GM21390 (cell line): Measurements from ENCODE around the gene MED17.
"Not testable (repeated sequence)": the region's sequence is repeated elsewhere in the genome, so short reads cannot be mapped to it uniquely, and the experiment has no call there.

Experiments
- ATAC-seq: cut with Tn5 transposase; IDR thresholded peaks from one replicate; pipeline ENCODE4 v1.9.1; 2021; ENCODE audit not compliant: unreplicated experiment

MED17 gene

GRCh38 chr11:93757301-93757700 lies 26.8 kb upstream of the MED17 start:
- no peak for ATAC-seq

DNA sequence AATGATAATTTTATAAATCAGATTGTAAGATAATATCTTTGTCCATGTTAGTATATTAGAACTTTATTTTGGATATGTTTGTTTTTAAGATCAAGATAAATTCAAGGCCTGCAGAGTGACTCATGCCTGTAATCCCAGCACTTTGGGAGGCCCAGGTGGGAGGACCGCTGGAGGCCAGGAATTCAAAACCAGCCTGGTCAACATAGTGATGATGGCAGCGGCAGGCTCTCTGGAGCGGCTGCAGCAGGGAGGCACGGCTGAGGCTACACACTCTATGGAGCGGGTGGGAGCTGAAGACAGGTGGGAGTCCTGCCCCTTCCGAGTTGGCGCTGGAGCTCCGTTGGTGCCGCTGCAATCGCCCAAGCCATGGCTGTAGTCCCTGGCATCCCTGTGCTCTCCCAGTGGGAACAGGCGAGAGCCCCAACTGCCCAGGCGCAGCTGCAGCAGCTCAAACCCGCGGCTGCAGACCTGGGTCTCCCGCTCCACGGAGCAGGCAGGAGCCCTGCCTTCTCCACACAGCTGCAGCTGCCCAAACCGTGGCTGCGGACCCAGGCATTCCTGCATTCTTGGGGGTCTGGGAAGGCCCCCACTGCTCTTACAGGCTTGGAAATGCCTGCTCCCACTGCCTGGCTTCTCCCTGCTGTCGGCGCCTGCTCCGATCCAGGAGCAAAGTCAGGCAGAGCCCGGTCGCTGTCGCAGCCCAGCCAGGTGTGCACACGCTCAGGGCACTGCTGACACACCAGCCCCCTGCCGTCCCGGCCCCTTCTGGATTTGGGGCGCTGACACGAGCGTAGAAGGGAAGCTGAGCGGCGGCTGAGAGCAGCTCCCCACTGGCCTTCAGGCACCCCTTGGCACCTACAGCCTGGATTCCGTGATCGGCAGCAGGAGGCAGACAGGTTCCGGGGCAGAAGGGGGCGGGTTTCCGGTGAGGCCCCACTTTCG lies 25.9 kb upstream of the MED17 start:
- no peak for ATAC-seq

DNA sequence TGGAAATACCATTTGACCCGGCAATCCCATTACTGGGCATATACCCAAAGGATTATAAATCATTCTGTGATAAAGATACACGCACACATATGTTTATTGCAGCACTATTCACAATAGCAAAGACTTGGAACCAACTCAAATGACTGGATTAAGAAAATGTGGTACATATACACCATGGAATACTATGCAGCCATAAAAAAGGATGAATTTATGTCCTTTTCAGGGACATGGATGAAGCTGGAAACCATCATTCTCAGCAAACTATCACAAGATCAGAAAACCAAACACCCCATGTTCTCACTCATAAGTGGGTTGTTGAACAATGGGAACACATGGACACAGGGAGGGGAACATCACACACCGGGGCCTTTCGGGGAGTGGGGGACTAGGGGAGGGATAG lies 25.0 kb upstream of the MED17 start:
- not testable (repeated sequence) for ATAC-seq

GRCh38 chr11:93761910-93762309 lies 22.2 kb upstream of the MED17 start:
- ATAC-seq, result no peak

DNA sequence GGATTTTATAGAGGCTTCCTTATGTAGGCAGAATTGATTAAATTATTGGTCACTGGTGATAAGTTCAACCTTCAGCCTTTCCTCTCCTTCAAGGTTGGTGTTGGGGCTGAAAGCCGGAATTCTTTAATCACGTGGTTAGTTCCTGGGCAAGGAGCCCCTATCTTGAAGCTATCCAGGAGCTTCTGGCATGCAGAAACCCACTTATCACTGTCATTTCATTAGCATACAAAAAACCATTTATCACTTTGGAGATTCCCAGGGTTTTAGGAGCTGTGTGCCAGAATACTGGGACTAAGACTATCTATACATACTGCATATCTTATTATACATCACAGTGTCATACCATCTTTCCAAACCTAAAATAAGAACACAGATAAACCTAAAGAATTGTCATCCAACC lies 18.5 kb upstream of the MED17 start:
- no peak for ATAC-seq

DNA sequence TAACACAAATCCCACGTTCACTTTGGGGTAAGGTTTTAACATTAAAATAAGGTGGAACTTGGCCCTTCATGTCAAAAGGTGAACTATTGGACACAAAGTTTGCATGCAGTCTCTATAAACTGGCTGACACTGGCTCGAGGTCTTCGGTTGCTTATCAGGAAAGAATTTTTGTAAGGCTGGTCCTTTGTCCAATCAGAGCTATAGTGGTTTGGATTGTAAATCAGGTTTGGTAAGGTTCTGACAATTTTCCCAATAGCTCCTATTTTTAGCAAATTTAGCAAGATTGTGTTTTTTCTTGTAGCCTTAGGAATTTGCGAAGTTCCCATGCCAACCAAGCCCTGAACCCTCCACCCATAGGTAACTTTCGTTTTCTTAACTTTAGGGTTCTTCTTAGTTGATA lies 17.6 kb upstream of the MED17 start:
- no peak for ATAC-seq

DNA sequence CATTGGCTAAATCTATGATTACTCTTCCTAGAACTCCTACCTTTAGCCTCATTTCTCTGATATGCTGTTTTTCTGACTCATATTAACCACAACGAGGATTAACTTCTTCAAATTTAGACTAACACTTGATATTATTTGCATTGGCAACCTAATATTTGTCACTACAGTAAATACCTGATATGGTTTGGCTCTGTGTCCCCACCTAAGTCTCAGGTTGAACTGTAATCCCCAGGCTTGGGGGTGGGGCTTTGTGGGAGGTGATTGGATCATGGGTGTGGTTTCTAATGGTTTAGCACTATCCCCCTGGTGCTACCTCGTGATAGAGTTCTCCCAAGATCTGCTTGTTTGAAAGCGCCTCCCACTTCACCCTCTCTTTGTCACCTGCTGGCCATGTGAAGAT lies 17.1 kb upstream of the MED17 start:
- no peak for ATAC-seq

DNA sequence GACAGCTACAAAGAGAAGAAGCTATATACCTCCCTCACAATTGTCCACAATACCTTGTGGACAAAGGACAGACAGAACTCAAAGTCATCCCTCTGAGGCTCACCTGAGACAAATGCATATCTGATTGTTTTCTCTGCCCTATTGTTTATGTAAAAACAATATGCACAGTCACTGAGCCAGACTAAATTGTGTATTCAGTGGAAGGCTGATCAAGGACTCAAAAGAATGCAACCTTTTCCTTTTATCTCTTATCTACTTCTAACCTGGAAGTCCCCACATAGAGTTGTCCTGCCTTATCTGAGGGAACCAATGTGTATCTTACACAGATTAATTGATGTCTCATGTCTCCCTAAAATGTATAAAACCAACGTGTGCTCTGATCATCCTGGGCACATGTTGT lies 13.9 kb upstream of the MED17 start:
- ATAC-seq, result no peak

GRCh38 chr11:93772123-93772522 lies 12.0 kb upstream of the MED17 start:
- ATAC-seq, result no peak

- ATAC-seq, result no peak
Measured at GRCh38 chr11:93773045-93773477, 11.0 kb upstream of the MED17 start.

GRCh38 chr11:93773601-93774200 lies 10.4 kb upstream of the MED17 start:
- no peak for ATAC-seq

DNA sequence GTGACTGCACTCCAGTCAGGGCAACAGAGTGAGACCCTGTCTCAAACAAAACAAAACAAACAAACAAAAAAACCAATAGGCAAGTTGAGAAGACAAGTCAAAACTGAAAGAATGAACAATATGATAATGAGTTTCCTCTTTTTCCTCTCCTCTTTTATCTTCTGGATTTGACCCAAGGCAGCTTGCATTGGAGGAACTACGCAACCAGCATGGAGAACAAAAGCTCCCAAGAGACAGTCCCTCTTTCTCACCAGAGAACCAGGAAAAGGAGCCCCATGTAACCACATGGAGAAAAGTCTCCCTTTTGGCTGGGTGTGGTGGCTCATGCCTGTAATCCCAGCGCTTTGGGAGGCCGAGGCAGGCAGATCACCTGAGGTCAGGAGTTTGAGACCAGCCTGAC lies 9.5 kb upstream of the MED17 start:
- not testable (repeated sequence) for ATAC-seq

- no peak for ATAC-seq
Measured at GRCh38 chr11:93775289-93775688, 8.8 kb upstream of the MED17 start.

DNA sequence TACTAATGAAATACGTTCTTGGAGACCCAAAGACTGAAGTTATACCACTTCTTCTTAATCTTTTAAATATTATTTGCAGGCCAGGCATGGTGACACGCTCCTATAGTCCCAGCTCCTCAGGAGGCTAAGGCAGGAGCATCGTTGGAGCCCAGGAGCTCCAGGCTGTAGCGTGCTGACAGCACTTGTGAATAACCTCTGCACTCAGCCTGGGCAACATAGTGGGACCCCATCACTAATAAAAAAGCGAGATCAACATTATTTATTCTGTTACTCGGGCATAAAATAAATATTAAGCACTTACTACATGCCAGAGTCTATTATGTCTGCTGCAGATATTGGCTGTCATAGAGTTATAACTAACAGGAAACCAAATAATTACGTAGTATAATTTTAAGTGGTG lies 720 bp upstream of the MED17 start:
- no peak for ATAC-seq

DNA sequence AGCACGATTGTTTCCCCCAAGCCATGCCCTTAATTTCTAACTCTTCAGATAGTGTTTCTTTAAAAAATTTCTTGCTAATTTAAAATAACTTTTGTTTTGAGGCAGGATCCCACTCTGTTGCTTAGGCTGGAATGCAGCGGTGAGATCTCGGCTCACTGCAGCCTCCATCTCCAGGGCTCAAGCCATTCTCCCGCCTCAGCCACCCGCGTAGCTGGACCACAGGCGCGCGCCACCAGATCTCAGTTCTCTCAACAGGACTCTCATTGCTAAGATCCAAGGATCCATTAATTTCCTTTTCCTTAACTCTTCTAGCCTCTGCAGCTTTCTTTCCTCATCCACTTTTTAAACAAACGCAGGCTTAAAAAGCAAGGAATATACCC lies 327 bp upstream of the MED17 start:
- peak; percentile 54 for ATAC-seq

DNA sequence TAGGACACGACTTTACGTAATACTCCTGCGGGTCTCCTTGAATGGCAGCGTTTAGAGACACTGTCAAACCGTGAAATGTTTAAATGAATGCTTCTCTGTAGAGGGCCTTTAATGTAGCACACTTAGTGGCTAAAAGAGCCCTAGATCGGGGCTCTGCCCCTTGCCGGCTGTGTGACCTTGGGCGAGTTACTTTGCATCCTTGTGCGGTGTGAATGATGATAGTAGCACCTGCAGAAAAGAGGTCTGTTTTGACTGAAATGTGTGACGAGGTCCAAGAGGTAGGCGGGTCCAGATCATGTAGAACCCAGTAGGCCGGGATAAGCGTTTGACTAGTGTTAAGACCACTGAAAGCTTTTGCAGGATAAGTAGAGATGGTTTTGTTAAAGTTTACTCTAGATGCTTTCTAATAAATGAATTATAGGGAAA lies 866 bp downstream of the MED17 start:
- ATAC-seq, result peak; percentile 30

- no peak for ATAC-seq
Measured at GRCh38 chr11:93791493-93791892, 7.4 kb downstream of the MED17 start.

- no peak for ATAC-seq
Measured at GRCh38 chr11:93796441-93797231, 12.6 kb downstream of the MED17 start.

GRCh38 chr11:93801366-93801765 lies 17.3 kb downstream of the MED17 start:
- ATAC-seq, result no peak

GRCh38 chr11:93804879-93805278 lies 20.8 kb downstream of the MED17 start:
- ATAC-seq, result no peak

DNA sequence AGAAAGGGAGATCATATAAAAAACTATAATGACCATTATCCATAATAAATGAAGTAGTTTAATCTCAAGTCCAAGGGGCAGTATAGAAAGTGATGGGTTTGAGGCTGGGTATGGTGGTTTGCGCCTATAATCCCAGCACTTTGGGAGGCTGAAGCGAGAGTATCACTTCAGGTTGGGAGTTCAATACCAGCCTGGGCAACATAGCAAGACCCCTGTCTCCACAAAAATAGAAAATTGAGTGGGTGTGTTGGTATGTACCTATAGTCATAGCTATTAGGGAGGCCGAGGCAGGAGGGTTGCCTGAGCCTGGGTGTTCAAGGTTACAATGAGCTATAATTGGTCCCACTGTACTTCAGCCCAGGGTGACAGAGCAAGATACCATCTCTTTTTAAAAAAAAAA lies 23.9 kb downstream of the MED17 start:
- no peak for ATAC-seq

DNA sequence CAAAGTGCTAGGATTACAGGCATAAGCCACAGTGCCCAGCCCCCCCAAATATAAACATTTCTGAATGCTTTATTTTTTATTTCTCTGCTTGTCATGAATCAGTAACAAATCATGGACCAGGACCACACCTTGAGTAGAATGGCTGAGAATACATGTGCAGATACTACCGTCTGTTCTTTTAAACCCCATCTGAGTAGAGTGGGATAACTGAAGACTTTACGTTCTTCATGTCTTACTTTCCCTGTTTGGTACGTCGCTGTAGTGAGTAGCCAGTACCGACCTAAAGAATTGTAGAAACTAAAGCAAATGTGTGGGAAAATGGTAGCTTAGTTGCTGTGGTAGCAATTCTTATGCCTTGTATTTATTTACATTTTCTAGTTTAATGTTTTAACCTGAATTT lies 29.9 kb downstream of the MED17 start:
- ATAC-seq, result no peak
